ENCODE results near the gene ARL13A. TPM values are rescaled to one million over a fixed set of nuclear protein-coding genes. Genes with fewer than 3 reads are reported as not detected.

ARL13A gene
- total RNA-seq, 2 donors from 2014 or later, result not detected

DNA sequence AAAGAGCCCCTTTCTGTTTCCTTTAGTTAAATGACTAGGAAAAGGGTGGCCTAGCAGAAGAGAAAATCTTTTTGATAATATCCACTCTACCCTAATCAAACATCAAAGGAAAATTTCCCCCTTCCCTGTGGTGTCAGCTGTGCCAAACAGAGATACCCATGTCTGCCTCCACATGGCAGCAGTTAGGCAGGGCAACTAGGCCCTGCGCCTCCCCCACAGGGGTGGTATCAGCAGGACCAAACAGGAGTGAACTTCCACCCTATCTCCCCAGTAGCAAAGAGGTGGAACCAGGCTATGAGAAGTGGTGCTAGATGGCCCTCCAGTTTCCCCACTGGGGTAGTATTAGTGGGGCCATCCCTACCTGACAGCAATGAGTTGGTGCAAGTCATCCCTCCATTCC is 21.0 kb upstream of the ARL13A start:
- H3K27ac ChIP-seq, result no peak overlapping the region
- H3K36me3 ChIP-seq, result no peaks in the 10 kb centered on the region
- no peak for DNase-seq (ENCODE audit: low spot score)
- H3K9me3 ChIP-seq, result no peaks in the 10 kb centered on the region
- no peaks in the 10 kb centered on the region for H3K4me1 ChIP-seq
- no peak overlapping the region for H3K4me3 ChIP-seq
- TF ChIP-seq, protein P1, sequence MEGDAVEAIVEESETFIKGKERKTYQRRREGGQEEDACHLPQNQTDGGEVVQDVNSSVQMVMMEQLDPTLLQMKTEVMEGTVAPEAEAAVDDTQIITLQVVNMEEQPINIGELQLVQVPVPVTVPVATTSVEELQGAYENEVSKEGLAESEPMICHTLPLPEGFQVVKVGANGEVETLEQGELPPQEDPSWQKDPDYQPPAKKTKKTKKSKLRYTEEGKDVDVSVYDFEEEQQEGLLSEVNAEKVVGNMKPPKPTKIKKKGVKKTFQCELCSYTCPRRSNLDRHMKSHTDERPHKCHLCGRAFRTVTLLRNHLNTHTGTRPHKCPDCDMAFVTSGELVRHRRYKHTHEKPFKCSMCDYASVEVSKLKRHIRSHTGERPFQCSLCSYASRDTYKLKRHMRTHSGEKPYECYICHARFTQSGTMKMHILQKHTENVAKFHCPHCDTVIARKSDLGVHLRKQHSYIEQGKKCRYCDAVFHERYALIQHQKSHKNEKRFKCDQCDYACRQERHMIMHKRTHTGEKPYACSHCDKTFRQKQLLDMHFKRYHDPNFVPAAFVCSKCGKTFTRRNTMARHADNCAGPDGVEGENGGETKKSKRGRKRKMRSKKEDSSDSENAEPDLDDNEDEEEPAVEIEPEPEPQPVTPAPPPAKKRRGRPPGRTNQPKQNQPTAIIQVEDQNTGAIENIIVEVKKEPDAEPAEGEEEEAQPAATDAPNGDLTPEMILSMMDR (IDR thresholded peaks at IDR 0.05), result no peak
- H3K27me3 ChIP-seq, result no peaks in the 10 kb centered on the region

DNA sequence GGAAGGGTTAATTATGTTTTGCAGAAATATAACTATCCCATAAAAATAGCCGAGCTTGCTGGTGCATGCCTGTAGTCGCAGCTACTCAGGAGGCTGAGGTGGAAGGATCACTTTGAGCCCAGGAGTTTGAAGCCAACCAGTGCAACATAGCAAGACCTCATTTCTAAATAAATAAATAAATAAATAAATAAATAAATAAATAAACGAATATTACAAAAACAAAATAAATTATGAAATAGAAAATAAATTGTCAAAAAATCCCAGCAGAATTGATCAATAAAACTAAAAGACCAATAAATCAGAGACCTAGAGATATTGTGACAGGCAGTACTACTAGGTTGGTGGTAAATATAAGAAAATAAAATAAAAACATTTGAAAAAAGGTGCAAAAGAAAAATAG is 6.7 kb upstream of the ARL13A start:
- TF ChIP-seq, protein P1 (IDR thresholded peaks at IDR 0.05), result no peak
- H3K27ac ChIP-seq, result no peak overlapping the region
- no peak overlapping the region for H3K4me3 ChIP-seq
- no peaks in the 10 kb centered on the region for H3K36me3 ChIP-seq
- no peaks in the 10 kb centered on the region for H3K27me3 ChIP-seq
- peaks cover 0 to 5% of the 10 kb centered on the region in 2 donors for H3K9me3 ChIP-seq
- no peaks in the 10 kb centered on the region for H3K4me1 ChIP-seq
- no peak for DNase-seq (ENCODE audit: low spot score)

DNA sequence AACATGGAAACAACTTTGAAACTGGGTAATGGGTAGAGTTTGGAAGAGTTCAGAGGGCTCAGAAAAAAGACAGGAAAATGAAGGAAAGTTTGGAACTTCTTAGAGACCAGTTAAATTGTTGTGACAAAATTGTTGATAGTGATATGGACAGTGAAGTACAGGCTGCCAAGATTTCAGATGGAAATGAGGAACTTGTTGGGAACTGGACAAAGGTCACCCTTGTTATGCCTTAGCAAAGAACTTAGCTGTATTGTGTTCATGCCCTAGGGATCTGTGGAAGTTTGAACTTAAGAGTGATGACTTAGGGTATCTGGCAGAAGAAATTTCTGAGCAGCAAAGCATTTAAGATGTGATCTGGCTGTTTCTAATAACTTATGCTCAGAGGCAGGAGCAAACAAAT is 5.1 kb upstream of the ARL13A start:
- Histone ChIP-seq H3K4me1 (no peaks in the 10 kb centered on the region), H3K27me3 (no peaks in the 10 kb centered on the region), H3K4me3 (no peak overlapping the region), H3K9me3 (peaks cover 0 to 5% of the 10 kb centered on the region in 2 donors), H3K27ac (no peak overlapping the region), H3K36me3 (no peaks in the 10 kb centered on the region)
- DNase-seq (ENCODE audit: low spot score), result no peak
- TF ChIP-seq, protein P1 (IDR thresholded peaks at IDR 0.05), result no peak

DNA sequence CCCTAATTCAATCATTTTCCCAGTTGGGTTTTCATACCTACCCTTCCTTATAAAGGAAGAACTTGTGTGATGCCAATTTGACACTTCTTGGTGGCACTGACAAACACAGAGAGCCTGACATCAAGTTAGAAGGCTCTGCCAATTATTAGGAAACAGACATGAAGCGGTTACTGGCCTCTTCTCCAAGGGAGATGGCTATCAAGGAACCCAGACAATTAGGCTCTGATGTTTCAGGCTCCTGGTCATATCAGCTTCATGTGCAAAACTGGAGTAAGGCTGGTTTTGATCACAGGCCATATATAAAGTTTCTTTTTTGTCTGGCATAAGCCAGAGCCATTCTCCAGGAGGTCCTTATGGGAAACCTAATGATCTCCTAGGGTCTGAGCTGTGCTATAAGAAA is 428 bp downstream of the ARL13A start:
- Histone ChIP-seq H3K27me3 (no peaks in the 10 kb centered on the region), H3K4me3 (no peak overlapping the region), H3K4me1 (no peaks in the 10 kb centered on the region), H3K27ac (no peak overlapping the region), H3K9me3 (no peaks in the 10 kb centered on the region), H3K36me3 (no peaks in the 10 kb centered on the region)
- TF ChIP-seq, protein P1 (IDR thresholded peaks at IDR 0.05), result no peak
- DNase-seq (ENCODE audit: low spot score), result no peak

DNA sequence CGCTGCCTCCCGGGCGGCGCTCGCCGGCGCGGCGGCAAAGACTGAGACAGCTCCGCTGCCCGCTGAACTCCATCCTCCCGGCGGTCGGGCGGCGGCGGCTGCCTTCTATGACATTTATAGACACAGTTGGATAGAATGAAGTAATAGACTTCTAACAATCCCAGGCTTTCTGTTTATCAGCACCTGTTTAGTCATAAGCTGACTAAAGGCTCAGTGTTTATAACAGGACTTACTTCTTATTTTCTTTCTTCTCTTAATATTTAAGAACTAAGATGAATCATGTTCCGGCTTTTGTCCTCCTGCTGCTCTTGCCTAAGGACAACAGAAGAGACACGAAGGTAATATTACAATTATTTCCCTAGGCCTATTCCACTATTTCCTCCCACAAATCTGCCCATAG is 3.9 kb downstream of the ARL13A start:
- TF ChIP-seq, protein P1 (IDR thresholded peaks at IDR 0.05), result no peak
- Histone ChIP-seq H3K4me1 (no peaks in the 10 kb centered on the region), H3K9me3 (no peaks in the 10 kb centered on the region), H3K27me3 (no peaks in the 10 kb centered on the region), H3K4me3 (no peak overlapping the region), H3K27ac (no peak overlapping the region), H3K36me3 (no peaks in the 10 kb centered on the region)
- DNase-seq (ENCODE audit: low spot score), result no peak

DNA sequence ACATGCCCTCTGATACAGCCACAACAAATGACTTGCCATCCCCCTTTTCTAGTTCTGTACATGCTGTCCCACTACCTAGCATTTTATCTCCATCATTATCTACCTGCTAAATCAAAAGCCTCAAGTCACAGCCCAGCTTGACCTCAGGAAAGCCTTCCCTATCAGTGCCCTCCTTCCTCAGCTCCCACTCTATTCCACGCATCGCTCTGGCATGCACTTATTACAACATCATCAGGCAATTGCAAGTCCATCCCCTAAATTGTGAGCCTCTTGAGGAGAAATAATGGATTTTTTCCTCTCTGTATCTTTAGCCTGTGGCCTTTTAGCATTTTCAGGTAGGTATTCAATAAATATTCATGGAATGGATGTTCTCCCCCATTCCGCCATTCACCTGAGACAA is 5.7 kb downstream of the ARL13A start:
- H3K27ac ChIP-seq, result no peak overlapping the region
- DNase-seq (ENCODE audit: low spot score), result no peak
- TF ChIP-seq, protein P1 (IDR thresholded peaks at IDR 0.05), result no peak

More for the DNA sequence above, 5.7 kb downstream of the ARL13A start:
- no peaks in the 10 kb centered on the region for H3K9me3 ChIP-seq
- no peaks in the 10 kb centered on the region for H3K4me1 ChIP-seq
- H3K27me3 ChIP-seq, result no peaks in the 10 kb centered on the region
- no peak overlapping the region for H3K4me3 ChIP-seq
- H3K36me3 ChIP-seq, result no peaks in the 10 kb centered on the region

All from right atrium auricular region (tissue), 2 donors.